CD4-positive, alpha-beta T cell treated with Interleukin-17A for 4 hours (primary cell): Measurements from ENCODE around the gene FAM43A.

Experiments used
- DNase-seq: peaks from one replicate; pipeline ENCODE4 v3.0.0-alpha.2; 2020; ENCODE audit warnings: mixed read lengths

The FAM43A gene

GRCh38 chr3:194675680-194676079, 10.0 kb upstream of the FAM43A start:
- DNase-seq, result no peak

GRCh38 chr3:194676471-194676870, 9.2 kb upstream of the FAM43A start:
- no peak for DNase-seq

DNA sequence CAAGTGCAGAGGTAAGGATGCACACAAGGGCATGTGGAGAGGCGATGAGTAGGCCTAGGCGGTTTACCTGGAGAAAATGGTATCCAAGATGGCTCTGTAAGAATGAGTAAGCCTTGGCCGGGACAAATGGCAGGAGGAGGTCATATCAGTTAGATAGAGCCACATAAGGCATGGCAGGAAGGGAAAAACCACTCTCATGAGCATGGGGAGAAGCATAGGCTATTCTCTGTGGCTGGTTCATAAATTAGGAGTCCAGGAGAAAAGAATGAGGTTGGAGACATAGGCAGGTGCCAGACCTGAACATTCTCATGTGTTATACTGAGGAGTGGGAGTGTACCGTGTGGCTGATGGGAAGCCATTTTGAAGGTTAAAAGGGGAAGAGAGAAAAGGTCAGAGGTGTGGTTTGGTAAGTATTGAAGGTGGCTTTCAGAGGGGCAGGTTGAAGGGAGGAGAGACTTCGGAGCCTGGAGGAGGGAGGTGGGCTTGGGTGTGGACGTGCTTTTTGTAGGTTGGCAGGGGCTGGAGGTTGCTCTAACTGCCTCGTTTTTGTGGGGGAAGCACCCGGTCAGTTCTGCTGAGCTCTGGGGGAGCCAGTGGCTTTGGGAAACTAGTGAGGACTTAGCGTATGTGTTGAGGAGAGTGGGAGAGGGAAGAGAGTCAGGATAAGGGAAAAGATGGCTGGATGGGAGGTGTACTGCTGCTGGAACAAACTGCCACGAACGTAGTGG, 4.6 kb upstream of the FAM43A start:
- no peak for DNase-seq

DNA sequence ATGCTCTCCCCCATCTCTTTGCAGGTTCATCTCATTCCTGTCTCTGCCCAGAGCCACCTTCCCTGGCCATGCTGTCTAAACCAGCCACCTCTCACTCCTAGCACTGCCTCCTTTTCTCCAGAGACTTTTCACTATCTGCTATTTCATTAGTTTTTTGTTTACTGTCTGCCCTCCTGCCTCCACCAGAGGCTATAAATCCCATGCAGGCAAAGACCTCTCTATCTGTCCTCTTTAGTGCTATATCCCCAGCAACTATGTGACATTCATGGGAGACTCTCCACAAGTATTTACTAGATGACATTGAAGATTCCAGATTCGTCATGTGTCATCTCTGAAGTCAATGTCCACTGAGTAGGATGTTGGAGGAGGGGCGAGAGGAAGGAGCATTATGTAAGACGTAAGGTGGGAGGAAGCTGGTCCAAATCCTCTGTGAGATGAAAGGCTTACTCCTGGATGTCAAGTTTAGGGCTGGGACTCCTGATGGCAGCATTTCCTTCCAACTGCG, 3.4 kb upstream of the FAM43A start:
- DNase-seq, result no peak

DNA sequence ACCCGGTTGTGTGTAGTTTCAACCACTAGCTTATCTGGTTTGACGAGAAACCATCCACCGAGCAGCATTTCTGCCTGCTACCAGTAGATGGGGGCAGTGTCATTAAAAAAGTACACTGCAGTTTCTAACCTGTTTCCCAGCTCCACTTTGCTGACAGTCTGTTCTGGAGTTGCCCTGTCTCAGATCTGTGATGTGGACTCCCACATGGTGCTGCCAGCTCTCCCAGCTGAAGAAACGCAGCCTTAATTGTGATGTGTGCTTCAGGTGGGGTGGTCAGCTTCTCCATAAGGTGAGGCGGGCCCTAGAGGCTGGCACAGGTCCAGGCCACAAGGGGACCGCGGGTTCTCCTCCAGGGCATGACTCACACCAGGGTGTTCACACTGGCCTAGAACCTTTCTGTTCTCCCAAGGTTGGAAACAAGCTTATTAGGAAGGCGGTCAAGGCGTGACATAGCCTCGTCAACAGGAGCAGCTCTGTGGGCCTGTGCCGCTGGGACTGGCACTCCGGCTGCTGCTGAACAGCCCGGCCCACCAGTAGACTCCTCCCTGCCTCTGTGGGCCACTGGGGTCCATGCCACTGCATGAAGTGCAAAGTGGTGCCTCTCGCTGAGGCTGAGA, 2.9 kb upstream of the FAM43A start:
- peak; percentile 68 for DNase-seq

DNA sequence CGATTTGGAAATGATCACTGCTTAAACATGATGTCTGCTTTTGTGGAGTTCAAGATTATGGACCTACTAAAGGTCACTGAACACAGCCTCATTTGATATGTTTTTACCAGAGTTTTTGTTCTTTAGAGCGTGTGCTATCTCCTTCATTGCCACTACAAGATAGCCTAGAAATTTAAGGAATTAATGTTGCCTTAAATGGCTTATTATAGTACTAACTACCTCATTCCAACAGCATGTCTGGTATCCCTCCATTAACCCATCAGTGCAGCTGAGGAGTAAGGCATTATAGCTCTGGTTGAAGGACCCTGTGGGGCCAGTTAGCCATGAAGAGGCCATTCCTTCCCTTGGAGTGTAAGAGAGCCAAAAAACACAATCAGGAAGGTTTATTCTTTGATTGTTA, 2.3 kb upstream of the FAM43A start:
- no peak for DNase-seq

- DNase-seq, result no peak
These were observed 492 bp upstream of the FAM43A start for GRCh38 chr3:194685065-194685717.

GRCh38 chr3:194686414-194686815, 732 bp downstream of the FAM43A start:
- no peak for DNase-seq

DNA sequence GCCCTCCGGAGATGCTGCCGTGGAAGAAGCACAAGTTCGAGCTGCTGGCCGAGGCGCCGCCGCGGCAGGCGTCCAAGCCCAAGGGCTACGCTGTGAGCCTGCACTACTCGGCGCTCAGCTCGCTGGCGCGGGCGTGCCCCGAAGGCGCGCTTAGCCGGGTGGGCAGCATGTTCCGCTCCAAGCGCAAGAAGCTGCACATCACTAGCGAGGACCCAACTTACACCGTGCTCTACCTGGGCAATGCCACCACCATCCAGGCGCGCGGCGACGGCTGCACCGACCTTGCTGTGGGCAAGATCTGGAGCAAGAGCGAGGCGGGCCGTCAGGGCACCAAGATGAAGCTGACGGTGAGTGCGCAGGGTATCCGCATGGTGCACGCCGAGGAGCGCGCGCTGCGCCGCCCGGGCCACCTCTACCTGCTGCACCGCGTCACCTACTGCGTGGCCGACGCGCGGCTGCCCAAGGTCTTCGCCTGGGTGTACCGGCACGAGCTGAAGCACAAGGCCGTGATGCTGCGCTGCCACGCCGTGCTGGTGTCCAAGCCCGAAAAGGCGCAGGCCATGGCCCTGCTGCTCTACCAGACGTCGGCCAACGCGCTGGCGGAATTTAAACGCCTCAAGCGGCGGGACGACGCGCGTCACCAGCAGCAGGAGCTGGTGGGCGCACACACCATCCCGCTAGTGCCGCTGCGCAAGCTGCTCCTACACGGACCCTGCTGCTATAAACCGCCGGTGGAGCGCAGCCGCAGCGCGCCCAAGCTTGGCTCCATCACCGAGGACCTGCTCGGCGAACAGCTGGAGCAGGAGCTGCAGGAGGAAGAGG, 1.3 kb downstream of the FAM43A start:
- peak; percentile 32 for DNase-seq

DNA sequence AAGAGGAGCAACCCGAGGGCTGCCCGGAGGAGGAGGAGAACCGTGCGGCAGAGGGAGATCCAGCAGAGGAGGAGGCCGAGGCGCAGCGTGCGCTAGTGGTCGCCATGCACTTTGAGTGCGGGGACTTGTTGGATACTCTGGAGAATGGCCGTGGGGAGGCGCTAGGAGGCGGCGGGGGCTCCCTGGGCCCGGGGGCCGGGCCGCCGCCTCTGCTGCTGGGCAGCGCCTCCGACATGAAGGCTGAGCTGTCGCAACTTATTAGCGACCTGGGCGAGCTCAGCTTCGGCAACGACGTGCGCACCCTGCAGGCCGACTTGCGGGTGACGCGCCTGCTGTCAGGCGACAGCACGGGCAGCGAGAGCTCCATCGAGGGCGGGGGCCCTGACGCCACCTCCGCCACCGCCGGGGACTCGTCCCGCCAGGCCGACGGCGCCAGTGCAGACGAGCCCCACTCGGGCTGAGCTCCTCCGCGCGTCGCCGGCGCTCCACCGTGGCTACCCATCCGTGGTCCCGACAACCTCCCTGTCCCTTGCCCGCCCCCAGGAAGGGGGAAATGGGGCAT, 2.0 kb downstream of the FAM43A start:
- peak; percentile 80 for DNase-seq

GRCh38 chr3:194688200-194688740, 2.6 kb downstream of the FAM43A start:
- DNase-seq, result peak; percentile 39

GRCh38 chr3:194688946-194689345, 3.3 kb downstream of the FAM43A start:
- DNase-seq, result no peak

DNA sequence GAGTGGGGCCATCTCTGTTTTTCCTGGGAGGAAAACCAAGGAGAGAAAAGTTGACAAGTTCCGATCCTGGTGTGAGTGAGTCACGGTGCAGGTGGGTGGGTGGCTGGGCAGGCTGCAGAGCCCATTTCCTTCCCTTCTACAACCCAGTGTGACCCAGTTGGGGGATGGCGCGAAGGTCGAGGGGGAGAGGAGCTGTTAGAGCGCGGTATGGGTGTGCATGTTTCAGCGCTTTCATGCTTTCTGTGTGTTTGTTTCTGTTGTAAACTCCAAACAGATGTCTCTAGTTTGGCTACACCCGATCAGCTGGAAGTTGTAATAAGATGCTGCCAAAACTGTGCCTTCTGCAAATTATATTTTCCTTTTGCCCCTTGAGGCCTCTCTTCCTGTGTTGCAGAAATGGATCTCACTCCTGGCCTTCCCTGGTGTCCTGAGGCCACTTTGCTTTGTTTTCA, 3.8 kb downstream of the FAM43A start:
- peak; percentile 12 for DNase-seq

DNA sequence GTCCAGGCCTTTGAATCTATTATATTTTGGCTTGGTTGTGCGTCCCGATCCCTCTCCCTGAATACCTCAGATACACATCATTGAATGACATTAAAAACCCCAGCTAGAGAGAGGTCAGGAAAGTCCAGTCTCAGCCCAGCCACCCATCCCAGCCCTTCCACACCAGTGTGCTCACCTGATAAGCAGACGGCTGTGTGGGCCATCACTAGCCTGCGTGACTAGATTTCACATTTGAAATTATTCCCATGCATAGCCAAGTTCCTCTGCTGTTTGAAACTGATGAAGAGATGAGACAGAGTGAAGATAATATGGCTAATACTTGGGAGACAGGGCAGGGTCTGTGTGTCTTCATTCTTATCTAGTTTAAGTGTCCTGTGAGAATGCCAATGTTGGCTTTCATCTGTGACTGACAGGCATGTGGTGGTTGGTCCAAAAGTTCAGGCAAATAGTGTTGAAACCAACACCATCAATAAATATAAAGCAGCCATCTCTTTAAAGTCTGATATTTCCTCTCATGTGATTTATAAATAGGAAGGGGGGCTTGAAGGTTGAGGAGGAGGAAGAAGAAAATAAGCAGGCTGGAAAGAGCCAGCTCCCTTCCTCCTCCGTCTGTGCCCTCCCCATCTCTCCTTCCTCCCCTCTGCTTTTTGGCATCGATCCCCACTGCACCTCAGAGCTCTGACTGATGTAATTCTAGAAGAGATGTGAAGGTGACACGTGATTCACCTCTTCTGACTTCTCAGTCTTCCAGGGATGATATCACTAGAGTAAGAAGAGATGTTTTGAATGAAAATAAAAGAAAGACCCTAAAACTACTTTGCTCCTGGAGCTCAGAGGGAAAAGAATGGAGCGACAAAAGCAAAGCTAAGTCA, 5.1 kb downstream of the FAM43A start:
- no peak for DNase-seq

- DNase-seq, result no peak
These were observed 6.0 kb downstream of the FAM43A start for GRCh38 chr3:194691481-194692283.

DNA sequence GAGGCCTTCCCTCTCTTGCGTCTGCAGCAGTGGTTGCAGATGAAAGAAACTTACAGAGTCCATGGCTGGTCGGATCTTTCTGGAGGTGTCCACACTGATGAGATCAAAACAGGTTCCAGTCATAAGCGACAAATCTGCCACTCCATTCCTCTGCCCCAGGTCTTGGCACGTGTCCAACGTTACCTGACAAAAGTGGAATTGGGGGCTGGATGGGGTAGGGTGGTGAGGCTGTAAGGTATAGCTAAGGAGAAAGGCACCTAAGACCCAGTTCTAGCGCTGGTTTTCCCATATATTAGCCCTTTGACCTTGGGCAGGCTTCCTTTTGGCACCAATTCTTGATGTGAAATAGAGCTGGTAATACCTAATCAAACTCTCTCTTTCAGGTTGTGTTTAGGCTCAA, 11.0 kb downstream of the FAM43A start:
- DNase-seq, result no peak

DNA sequence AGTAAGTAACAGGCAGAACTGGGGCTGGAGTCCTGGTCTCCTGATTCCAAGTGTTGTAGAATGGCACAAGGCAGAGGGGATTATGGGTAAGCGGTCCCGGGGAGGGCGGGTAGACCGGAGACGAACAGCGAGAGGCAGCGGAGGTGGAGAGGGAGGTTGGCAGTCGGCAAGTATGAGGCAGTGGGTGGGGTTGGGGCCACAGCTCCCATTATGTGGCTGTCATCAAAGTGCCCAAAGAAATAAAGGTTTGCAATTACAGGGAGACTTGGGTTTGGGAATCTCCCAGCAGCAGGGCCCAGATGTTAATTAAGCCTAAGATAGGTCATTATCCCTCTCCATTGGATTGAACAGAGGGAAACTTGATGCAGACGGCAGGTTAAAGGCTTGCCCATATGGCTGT, 16.9 kb downstream of the FAM43A start:
- DNase-seq, result no peak

- no peak for DNase-seq
These were observed 19.5 kb downstream of the FAM43A start for GRCh38 chr3:194705227-194705626.

- DNase-seq, result no peak
These were observed 20.1 kb downstream of the FAM43A start for GRCh38 chr3:194705761-194706160.

GRCh38 chr3:194707147-194707540, 21.5 kb downstream of the FAM43A start:
- DNase-seq, result no peak

DNA sequence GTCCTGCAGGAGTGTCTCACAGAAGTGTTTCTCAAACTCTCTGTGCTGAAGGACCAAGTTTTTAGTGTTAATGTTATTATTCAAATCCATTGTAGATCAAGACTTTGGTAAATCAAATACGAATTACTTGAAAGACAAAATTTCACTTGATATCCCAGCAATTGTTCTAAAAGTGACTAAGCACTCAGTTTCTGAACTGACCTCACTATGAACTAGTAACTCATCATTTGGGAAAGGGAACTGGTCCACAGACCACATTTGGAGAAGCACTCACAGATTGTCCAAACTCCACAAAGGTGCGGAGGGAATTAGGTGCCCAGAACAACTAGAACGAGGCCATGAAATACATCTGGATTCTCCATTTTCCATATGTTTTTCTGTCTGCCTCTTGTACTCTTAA, 25.6 kb downstream of the FAM43A start:
- DNase-seq, result no peak
